ENCODE results near the gene GATC. TPM values are rescaled to one million over a fixed set of nuclear protein-coding genes. Genes with fewer than 3 reads are reported as not detected.
A peak's percentile ranks its signal among the peaks of the same experiment; 100 is the strongest.

Gene GATC
- total RNA-seq, 1 experiment from 2014 or later: 30.9 TPM

DNA sequence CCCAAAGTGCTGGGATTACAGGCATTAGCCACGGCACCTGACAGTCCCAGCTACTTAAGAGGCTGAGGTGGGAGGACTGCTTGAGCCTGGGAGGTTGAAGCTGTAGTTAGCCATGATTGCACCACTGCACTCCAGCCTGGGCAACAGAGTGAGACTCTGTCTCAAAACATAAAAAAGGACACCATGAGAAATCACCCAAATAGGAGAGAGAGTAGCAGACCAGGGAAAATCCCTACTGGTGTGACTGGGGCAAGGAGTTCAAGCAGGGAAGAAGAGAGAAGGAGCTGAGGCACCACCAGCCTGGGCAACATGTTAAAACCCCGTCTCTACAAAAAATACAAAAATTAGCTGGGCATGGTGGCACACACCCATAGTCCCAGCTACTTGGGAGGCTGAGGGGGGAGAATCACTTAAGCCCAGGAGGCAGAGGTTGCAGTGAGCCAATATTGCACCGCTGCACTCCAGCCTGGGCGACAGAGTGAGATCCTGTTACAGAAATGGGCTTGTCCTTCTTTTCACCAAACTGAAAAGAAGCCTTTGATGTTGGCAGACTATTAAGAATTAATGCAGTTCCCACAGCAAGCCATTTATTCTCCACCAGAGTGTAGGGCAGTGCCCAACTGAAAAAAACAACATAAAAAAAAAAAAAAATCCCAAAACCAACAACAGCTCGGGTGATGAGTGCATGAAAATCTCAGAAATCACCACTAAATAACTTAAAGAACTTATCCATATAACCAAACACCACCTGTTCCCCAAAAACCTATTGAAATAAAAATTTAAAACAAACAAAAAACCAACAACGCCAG lies 27.8 kb downstream of the GATC start:
- peaks cover 6% of the 10 kb centered on the region for H3K36me3 Mint-ChIP-seq (ENCODE audit: insufficient read depth, unreplicated experiment)
- DNase-seq: no peak
- CTCF ChIA-PET: interaction anchor here (1.2 kb wide), 1 partner anchor 56 kb away, joined by 3 read pairs; no protein-coding TSS in a partner anchor
- TF ChIP-seq CTCF (IDR thresholded peaks at IDR 0.05; ENCODE audit: insufficient read depth in 1 of 2, low read depth in 1 of 2, low read length in 1 of 2, severe bottlenecking in 1 of 2, unreplicated experiment in 1 of 2): no peak
- POLR2A ChIA-PET: interaction anchor here (0.5 to 0.6 kb wide), 2 partner anchors 21 to 61 kb away, joined by 3 to 6 read pairs; a partner anchor contains a TSS
- H3K27ac Mint-ChIP-seq (ENCODE audit: unreplicated experiment): no peak overlapping the region
- H3K27me3 Mint-ChIP-seq (ENCODE audit: insufficient read depth, unreplicated experiment): no peaks in the 10 kb centered on the region
- Histone ChIP-seq H3K36me3 (ENCODE audit: control insufficient read depth, insufficient read depth, low read length) (no peaks in the 10 kb centered on the region), H3K9me3 (no peaks in the 10 kb centered on the region), H3K4me1 (no peaks in the 10 kb centered on the region; the same call in 1 of the 2 replicates), H3K4me3 (ENCODE audit: low read depth, low read length) (no peak overlapping the region), H3K27me3 (replicated peaks; ENCODE audit: control insufficient read depth, insufficient read depth, low read length) (no peaks in the 10 kb centered on the region)
- H3K9me3 Mint-ChIP-seq (ENCODE audit: unreplicated experiment): no peaks in the 10 kb centered on the region
- H3K4me3 Mint-ChIP-seq (ENCODE audit: unreplicated experiment): no peak overlapping the region
- BruUV-seq (replicated peaks): no TSS peak
- H3K4me1 Mint-ChIP-seq (ENCODE audit: low read depth, unreplicated experiment): peaks cover 13% of the 10 kb centered on the region
- intact Hi-C loops (cut with micrococcal nuclease; ENCODE audit: unreplicated experiment): no loop called here

DNA sequence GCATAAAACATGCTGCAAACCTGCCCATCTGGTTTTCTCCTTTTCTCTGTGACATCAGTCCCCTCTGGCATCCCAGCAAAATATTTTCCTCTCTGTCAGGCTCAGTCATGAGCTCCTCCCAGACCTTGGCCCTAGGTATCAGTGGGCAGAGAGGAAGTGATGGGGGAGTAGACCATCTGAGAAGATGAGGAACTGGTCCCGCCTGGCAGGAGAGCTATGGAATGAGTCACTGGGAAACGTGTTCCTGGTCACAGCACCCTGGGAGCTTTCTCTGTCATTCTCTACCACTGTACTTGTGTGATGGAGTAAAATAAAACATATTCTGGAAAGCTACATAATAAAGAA lies 28.3 kb downstream of the GATC start:
- H3K4me1 Mint-ChIP-seq (ENCODE audit: low read depth, unreplicated experiment): peaks cover 13% of the 10 kb centered on the region
- H3K4me3 Mint-ChIP-seq (ENCODE audit: unreplicated experiment): no peak overlapping the region
- Histone ChIP-seq H3K9me3 (no peaks in the 10 kb centered on the region), H3K4me1 (no peaks in the 10 kb centered on the region; the same call in 1 of the 2 replicates), H3K27me3 (replicated peaks; ENCODE audit: control insufficient read depth, insufficient read depth, low read length) (no peaks in the 10 kb centered on the region), H3K4me3 (ENCODE audit: low read depth, low read length) (no peak overlapping the region), H3K36me3 (ENCODE audit: control insufficient read depth, insufficient read depth, low read length) (no peaks in the 10 kb centered on the region)
- peak; percentile 41 to 52 for DNase-seq
- ChIA-PET CTCF (no interaction called here), POLR2A (interaction anchor here (0.6 kb wide), 1 partner anchor 60 kb away, joined by 6 read pairs; a partner anchor contains a TSS)
- no peaks in the 10 kb centered on the region for H3K9me3 Mint-ChIP-seq (ENCODE audit: unreplicated experiment)
- H3K36me3 Mint-ChIP-seq (ENCODE audit: insufficient read depth, unreplicated experiment): peaks cover 3% of the 10 kb centered on the region
- intact Hi-C loops (cut with micrococcal nuclease; ENCODE audit: unreplicated experiment): no loop called here
- no TSS peak for BruUV-seq (replicated peaks)
- no peaks in the 10 kb centered on the region for H3K27me3 Mint-ChIP-seq (ENCODE audit: insufficient read depth, unreplicated experiment)
- no peak for TF ChIP-seq CTCF (IDR thresholded peaks at IDR 0.05; ENCODE audit: insufficient read depth in 1 of 2, low read depth in 1 of 2, low read length in 1 of 2, severe bottlenecking in 1 of 2, unreplicated experiment in 1 of 2)
- no peak overlapping the region for H3K27ac Mint-ChIP-seq (ENCODE audit: unreplicated experiment)

DNA sequence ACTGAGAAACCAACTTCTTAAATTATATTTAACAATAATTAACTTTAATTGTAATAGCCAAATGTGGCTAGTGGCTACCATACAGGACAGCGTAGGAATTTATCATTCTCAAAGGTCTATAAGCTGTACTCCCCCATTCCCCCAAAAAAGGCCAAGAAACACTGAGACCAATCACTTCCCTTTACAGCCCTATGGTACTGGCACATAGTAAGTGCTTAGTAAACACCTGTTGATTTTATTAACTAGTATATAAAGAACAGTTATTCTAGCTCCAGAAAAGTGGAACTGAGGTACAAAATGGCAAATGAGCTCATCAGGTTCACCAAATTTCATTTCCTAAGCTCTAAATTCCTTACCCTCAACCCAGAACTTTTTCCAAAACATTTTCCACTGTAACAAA lies 29.4 kb downstream of the GATC start:
- CTCF ChIA-PET: no interaction called here
- Histone ChIP-seq H3K4me3 (ENCODE audit: low read depth, low read length) (no peak overlapping the region), H3K9me3 (no peaks in the 10 kb centered on the region), H3K27me3 (replicated peaks; ENCODE audit: control insufficient read depth, insufficient read depth, low read length) (no peaks in the 10 kb centered on the region), H3K36me3 (ENCODE audit: control insufficient read depth, insufficient read depth, low read length) (no peaks in the 10 kb centered on the region), H3K4me1 (no peaks in the 10 kb centered on the region; the same call in 1 of the 2 replicates)
- Mint-ChIP-seq H3K9me3 (ENCODE audit: unreplicated experiment) (no peaks in the 10 kb centered on the region), H3K27ac (ENCODE audit: unreplicated experiment) (no peak overlapping the region), H3K4me1 (ENCODE audit: low read depth, unreplicated experiment) (peaks cover 13% of the 10 kb centered on the region), H3K36me3 (ENCODE audit: insufficient read depth, unreplicated experiment) (no peaks in the 10 kb centered on the region), H3K27me3 (ENCODE audit: insufficient read depth, unreplicated experiment) (no peaks in the 10 kb centered on the region), H3K4me3 (ENCODE audit: unreplicated experiment) (no peak overlapping the region)
- no TSS peak for BruUV-seq (replicated peaks)
- no peak for DNase-seq
- TF ChIP-seq CTCF (IDR thresholded peaks at IDR 0.05; ENCODE audit: insufficient read depth in 1 of 2, low read depth in 1 of 2, low read length in 1 of 2, severe bottlenecking in 1 of 2, unreplicated experiment in 1 of 2): no peak
- POLR2A ChIA-PET: no interaction called here
- intact Hi-C loops (cut with micrococcal nuclease; ENCODE audit: unreplicated experiment): no loop called here

All from Caco-2 (cell line).